GM23338 (cell line): ENCODE data around the gene CHMP4B. TPM values are rescaled to one million over a fixed set of nuclear protein-coding genes. Genes with fewer than 3 reads are reported as not detected.

Source experiments
- ATAC-seq: fragments of 200-7000 bp; cut with Tn5 transposase; 3 replicates; pipeline ENCODE4 v1.9.1; 2020
- DNase-seq: peaks from one replicate; pipeline ENCODE4 v3.0.0-alpha.2; 2015; ENCODE audit warnings: low spot score
- H2AFZ ChIP-seq: fragments of 200-600 bp; sonication (generic); 2 replicates; pipeline ENCODE4 v1.8.0; 2016; ENCODE audit warnings: antibody characterized with exemption, mild to moderate bottlenecking, moderate library complexity
- H3F3A ChIP-seq: fragments of 200-600 bp; sonication (generic); replicated peaks from 2 replicates; pipeline ENCODE4 v1.8.0; 2017; ENCODE audit warnings: antibody characterized with exemption, mixed run types, low read depth
- H3K27ac ChIP-seq: fragments of 200-600 bp; sonication (generic); 2 replicates; pipeline ENCODE4 v1.6.1; 2016; ENCODE audit warnings: low read depth
- H3K27me3 ChIP-seq: fragments of 200-600 bp; sonication (generic); 2 replicates; pipeline ENCODE4 v1.8.0; 2016; ENCODE audit warnings: mild to moderate bottlenecking, mixed run types, moderate library complexity; ENCODE audit not compliant: insufficient read depth
- H3K36me3 ChIP-seq: fragments of 200-600 bp; sonication (generic); 2 replicates; pipeline ENCODE4 v1.8.0; 2016; ENCODE audit warnings: mild to moderate bottlenecking; ENCODE audit not compliant: insufficient read depth
- H3K4me1 ChIP-seq: fragments of 200-600 bp; sonication (generic); 2 replicates; pipeline ENCODE4 v1.8.0; 2016; ENCODE audit warnings: mild to moderate bottlenecking, moderate library complexity; ENCODE audit not compliant: insufficient read depth
- H3K4me2 ChIP-seq: fragments of 200-600 bp; sonication (generic); 2 replicates; pipeline ENCODE4 v1.7.1; 2017; ENCODE audit warnings: mixed run types
- H3K4me3 ChIP-seq: fragments of 200-600 bp; sonication (generic); 2 replicates; pipeline ENCODE4 v1.6.1; 2016; ENCODE audit warnings: mixed run types
- H3K79me2 ChIP-seq: fragments of 200-600 bp; sonication (generic); replicated peaks from 2 replicates; pipeline ENCODE4 v1.8.0; 2017; ENCODE audit warnings: mild to moderate bottlenecking; ENCODE audit not compliant: insufficient read depth
- H3K9me2 ChIP-seq: fragments of 200-600 bp; sonication (generic); 2 replicates; pipeline ENCODE4 v1.8.0; 2017; ENCODE audit not compliant: insufficient read depth
- H4K20me1 ChIP-seq: fragments of 200-600 bp; sonication (generic); replicated peaks from 2 replicates; pipeline ENCODE4 v1.8.0; 2017; ENCODE audit warnings: mild to moderate bottlenecking; ENCODE audit not compliant: insufficient read depth
- H3K27ac Mint-ChIP-seq: 2 replicates; pipeline ENCODE4 v1.8.0; 2020; ENCODE audit warnings: inconsistent platforms, mild to moderate bottlenecking, moderate library complexity, mixed read lengths
- H3K27me3 Mint-ChIP-seq: 3 replicates; pipeline ENCODE4 v1.8.0; 2022; ENCODE audit warnings: low read depth, mild to moderate bottlenecking, moderate library complexity, mixed read lengths, inconsistent platforms; ENCODE audit not compliant: insufficient read depth, poor library complexity
- H3K36me3 Mint-ChIP-seq: 3 replicates; pipeline ENCODE4 v1.8.0; 2021; ENCODE audit warnings: low read depth, mild to moderate bottlenecking, inconsistent platforms, moderate library complexity, mixed read lengths
- H3K4me1 Mint-ChIP-seq: 3 replicates; pipeline ENCODE4 v1.8.0; 2020; ENCODE audit warnings: mild to moderate bottlenecking, inconsistent platforms, mixed read lengths
- H3K4me3 Mint-ChIP-seq: 3 replicates; pipeline ENCODE4 v1.8.0; 2021; ENCODE audit warnings: moderate library complexity, mild to moderate bottlenecking, inconsistent platforms, mixed read lengths
- H3K9me3 Mint-ChIP-seq: 3 replicates; pipeline ENCODE4 v1.8.0; 2020; ENCODE audit warnings: moderate library complexity, mild to moderate bottlenecking, inconsistent platforms, mixed read lengths
- CREB1 ChIP-seq: fragments of 250-450 bp; sonication (Bioruptor Pico); IDR thresholded peaks from 2 replicates; pipeline ENCODE4 v1.5.0; 2020; ENCODE audit warnings: low read depth, mild to moderate bottlenecking, moderate library complexity
- EZH2 ChIP-seq: fragments of 200-600 bp; sonication (generic); IDR thresholded peaks from one replicate; pipeline ENCODE4 v1.8.0; 2017; ENCODE audit warnings: antibody characterized with exemption, mild to moderate bottlenecking, low read depth; ENCODE audit not compliant: unreplicated experiment
- EZH2phosphoT487 ChIP-seq: fragments of 200-600 bp; sonication (generic); IDR thresholded peaks from one replicate; pipeline ENCODE4 v1.8.1; 2018; ENCODE audit warnings: antibody characterized with exemption; ENCODE audit not compliant: unreplicated experiment
- JUNB ChIP-seq: IDR thresholded peaks from one replicate; pipeline ENCODE4 v1.6.1; 2016; ENCODE audit warnings: antibody characterized with exemption; ENCODE audit not compliant: unreplicated experiment
- NANOG ChIP-seq: IDR thresholded peaks from 2 replicates; pipeline ENCODE4 v1.6.1; 2016; ENCODE audit warnings: antibody characterized with exemption, borderline replicate concordance
- POLR2AphosphoS5 ChIP-seq: IDR thresholded peaks from 2 replicates; pipeline ENCODE4 v1.6.1; 2016; ENCODE audit warnings: antibody characterized with exemption, low read depth
- STAT1 ChIP-seq: IDR thresholded peaks from one replicate; pipeline ENCODE4 v1.6.1; 2016; ENCODE audit warnings: antibody characterized with exemption; ENCODE audit not compliant: unreplicated experiment
- ZNF114 ChIP-seq: fragments of 250-450 bp; sonication (Bioruptor Pico); IDR thresholded peaks from 2 replicates; pipeline ENCODE4 v1.5.0; 2020; ENCODE audit warnings: mild to moderate bottlenecking, moderate library complexity
- ZNF331 ChIP-seq: fragments of 250-450 bp; sonication (Bioruptor Pico); IDR thresholded peaks from 2 replicates; pipeline ENCODE4 v1.5.0; 2020; ENCODE audit warnings: low read depth, mild to moderate bottlenecking, moderate library complexity
- polyA plus RNA-seq: library from polyadenylated mRNA; unstranded; fragments of >200 nt; fragmentation: Nextera tagmentation; extraction: Ambion mirVana; gene quantifications from 2 replicates; pipeline ENCODE4 v1.2.1, GENCODE V29; 2016
- total RNA-seq: library from RNA; depleted of rRNA; stranded (reverse); fragments of >200 nt; shearing (Covaris generic); gene quantifications from 2 replicates; pipeline ENCODE4 v1.2.3, GENCODE V29; 2014
- TF ChIP-seq, protein P1 (sequence below): IDR thresholded peaks from one replicate; pipeline ENCODE4 v1.6.1; 2018; ENCODE audit warnings: antibody characterized with exemption; ENCODE audit not compliant: unreplicated experiment
- TF ChIP-seq, protein P2 (sequence below): fragments of 250-450 bp; sonication (Bioruptor Pico); IDR thresholded peaks from 2 replicates; pipeline ENCODE4 v1.5.0; 2020; ENCODE audit warnings: mild to moderate bottlenecking, moderate library complexity
- TF ChIP-seq, protein P3 (sequence below), 2 experiments: fragments of 200-600 bp in 1 of 2; sonication (generic) in 1 of 2; conservative IDR thresholded peaks; 2 replicates each; pipeline versions ENCODE4 v1.5.1 to v1.6.1; 2016 to 2017; ENCODE audit warnings: antibody characterized with exemption in 2 of 2, low read depth in 2 of 2, mild to moderate bottlenecking in 2 of 2, moderate library complexity in 1 of 2
- TF ChIP-seq, protein P4 (sequence below): IDR thresholded peaks from 2 replicates; pipeline ENCODE4 v1.6.1; 2016; ENCODE audit warnings: antibody characterized with exemption

Gene CHMP4B
- total and polyA plus RNA-seq, 2 experiments from 2014 or later, result 14.5 to 49.3 TPM

DNA sequence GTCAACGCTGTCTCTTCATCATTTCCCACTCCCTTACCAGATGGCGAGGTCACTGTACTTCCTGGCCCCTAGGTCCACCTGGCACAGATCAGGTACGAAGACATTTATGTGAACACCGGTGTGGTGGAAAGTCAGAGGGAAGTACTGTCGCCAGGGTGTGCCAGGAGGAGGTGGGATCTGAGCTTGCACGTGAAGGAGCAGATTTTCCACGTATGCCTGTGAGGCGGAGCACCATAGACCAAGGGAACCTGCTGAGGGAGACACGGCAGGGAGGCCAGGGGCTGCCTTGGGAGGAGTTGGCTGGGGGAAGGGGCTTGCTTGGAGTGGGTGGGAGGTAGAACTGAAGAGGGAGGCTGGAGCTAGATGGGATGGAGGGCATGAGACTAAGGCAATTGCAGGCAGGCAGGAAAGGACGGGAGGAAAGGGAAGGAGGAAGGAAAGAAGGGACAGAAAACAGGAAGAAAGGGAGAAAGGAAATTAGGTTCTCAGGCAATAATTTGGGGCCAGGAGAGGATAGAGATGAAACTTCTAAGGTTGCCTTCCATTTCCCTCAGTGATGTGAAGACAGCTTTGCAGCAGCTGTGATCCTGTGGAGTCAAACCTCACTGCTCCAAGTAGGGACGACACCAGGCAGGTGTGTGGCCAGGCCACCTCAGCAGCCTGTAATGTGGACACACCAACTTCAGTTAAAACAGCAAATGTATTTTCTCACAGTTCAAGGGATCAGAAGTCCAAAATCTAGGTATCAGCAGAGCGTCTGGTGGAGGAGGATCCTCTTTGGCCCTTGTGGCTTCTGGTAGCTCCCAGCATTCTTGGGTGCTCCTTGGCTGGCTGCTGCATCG lies 46.8 kb downstream of the CHMP4B start:
- Mint-ChIP-seq H3K27me3 (peaks cover 8% of the 10 kb centered on the region), H3K9me3 (no peaks in the 10 kb centered on the region), H3K36me3 (peaks cover 25% of the 10 kb centered on the region), H3K27ac (no peak overlapping the region), H3K4me1 (peaks cover 7% of the 10 kb centered on the region), H3K4me3 (no peak overlapping the region)
- Histone ChIP-seq H2AFZ (no peak overlapping the region), H3K4me1 (no peaks in the 10 kb centered on the region; the same call in 1 of the 2 replicates), H3K27me3 (no peaks in the 10 kb centered on the region), H3F3A (no peaks in the 10 kb centered on the region), H3K27ac (no peak overlapping the region), H3K4me2 (no peak overlapping the region), H3K36me3 (peaks cover 4% of the 10 kb centered on the region; the same call in 1 of the 2 replicates), H3K9me2 (0 out of 2 replicates have a peak, but pooled peaks cover 3% of the 10 kb centered on the region), H4K20me1 (peaks cover 5% of the 10 kb centered on the region; the same call in 1 of the 2 replicates), H3K4me3 (no peak overlapping the region), H3K79me2 (no peaks in the 10 kb centered on the region)
- ATAC-seq, result no peak
- no peak for DNase-seq
- no peak for TF ChIP-seq POLR2AphosphoS5
- TF ChIP-seq CREB1 (CRISPR knock-in tag), result no peak
- no peak for TF ChIP-seq NANOG
- no peak for TF ChIP-seq ZNF114 (CRISPR knock-in tag)
- no peak for TF ChIP-seq ZNF331
- TF ChIP-seq, protein P1, sequence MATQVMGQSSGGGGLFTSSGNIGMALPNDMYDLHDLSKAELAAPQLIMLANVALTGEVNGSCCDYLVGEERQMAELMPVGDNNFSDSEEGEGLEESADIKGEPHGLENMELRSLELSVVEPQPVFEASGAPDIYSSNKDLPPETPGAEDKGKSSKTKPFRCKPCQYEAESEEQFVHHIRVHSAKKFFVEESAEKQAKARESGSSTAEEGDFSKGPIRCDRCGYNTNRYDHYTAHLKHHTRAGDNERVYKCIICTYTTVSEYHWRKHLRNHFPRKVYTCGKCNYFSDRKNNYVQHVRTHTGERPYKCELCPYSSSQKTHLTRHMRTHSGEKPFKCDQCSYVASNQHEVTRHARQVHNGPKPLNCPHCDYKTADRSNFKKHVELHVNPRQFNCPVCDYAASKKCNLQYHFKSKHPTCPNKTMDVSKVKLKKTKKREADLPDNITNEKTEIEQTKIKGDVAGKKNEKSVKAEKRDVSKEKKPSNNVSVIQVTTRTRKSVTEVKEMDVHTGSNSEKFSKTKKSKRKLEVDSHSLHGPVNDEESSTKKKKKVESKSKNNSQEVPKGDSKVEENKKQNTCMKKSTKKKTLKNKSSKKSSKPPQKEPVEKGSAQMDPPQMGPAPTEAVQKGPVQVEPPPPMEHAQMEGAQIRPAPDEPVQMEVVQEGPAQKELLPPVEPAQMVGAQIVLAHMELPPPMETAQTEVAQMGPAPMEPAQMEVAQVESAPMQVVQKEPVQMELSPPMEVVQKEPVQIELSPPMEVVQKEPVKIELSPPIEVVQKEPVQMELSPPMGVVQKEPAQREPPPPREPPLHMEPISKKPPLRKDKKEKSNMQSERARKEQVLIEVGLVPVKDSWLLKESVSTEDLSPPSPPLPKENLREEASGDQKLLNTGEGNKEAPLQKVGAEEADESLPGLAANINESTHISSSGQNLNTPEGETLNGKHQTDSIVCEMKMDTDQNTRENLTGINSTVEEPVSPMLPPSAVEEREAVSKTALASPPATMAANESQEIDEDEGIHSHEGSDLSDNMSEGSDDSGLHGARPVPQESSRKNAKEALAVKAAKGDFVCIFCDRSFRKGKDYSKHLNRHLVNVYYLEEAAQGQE, result no peak
- TF ChIP-seq STAT1, result no peak
- TF ChIP-seq, protein P2, sequence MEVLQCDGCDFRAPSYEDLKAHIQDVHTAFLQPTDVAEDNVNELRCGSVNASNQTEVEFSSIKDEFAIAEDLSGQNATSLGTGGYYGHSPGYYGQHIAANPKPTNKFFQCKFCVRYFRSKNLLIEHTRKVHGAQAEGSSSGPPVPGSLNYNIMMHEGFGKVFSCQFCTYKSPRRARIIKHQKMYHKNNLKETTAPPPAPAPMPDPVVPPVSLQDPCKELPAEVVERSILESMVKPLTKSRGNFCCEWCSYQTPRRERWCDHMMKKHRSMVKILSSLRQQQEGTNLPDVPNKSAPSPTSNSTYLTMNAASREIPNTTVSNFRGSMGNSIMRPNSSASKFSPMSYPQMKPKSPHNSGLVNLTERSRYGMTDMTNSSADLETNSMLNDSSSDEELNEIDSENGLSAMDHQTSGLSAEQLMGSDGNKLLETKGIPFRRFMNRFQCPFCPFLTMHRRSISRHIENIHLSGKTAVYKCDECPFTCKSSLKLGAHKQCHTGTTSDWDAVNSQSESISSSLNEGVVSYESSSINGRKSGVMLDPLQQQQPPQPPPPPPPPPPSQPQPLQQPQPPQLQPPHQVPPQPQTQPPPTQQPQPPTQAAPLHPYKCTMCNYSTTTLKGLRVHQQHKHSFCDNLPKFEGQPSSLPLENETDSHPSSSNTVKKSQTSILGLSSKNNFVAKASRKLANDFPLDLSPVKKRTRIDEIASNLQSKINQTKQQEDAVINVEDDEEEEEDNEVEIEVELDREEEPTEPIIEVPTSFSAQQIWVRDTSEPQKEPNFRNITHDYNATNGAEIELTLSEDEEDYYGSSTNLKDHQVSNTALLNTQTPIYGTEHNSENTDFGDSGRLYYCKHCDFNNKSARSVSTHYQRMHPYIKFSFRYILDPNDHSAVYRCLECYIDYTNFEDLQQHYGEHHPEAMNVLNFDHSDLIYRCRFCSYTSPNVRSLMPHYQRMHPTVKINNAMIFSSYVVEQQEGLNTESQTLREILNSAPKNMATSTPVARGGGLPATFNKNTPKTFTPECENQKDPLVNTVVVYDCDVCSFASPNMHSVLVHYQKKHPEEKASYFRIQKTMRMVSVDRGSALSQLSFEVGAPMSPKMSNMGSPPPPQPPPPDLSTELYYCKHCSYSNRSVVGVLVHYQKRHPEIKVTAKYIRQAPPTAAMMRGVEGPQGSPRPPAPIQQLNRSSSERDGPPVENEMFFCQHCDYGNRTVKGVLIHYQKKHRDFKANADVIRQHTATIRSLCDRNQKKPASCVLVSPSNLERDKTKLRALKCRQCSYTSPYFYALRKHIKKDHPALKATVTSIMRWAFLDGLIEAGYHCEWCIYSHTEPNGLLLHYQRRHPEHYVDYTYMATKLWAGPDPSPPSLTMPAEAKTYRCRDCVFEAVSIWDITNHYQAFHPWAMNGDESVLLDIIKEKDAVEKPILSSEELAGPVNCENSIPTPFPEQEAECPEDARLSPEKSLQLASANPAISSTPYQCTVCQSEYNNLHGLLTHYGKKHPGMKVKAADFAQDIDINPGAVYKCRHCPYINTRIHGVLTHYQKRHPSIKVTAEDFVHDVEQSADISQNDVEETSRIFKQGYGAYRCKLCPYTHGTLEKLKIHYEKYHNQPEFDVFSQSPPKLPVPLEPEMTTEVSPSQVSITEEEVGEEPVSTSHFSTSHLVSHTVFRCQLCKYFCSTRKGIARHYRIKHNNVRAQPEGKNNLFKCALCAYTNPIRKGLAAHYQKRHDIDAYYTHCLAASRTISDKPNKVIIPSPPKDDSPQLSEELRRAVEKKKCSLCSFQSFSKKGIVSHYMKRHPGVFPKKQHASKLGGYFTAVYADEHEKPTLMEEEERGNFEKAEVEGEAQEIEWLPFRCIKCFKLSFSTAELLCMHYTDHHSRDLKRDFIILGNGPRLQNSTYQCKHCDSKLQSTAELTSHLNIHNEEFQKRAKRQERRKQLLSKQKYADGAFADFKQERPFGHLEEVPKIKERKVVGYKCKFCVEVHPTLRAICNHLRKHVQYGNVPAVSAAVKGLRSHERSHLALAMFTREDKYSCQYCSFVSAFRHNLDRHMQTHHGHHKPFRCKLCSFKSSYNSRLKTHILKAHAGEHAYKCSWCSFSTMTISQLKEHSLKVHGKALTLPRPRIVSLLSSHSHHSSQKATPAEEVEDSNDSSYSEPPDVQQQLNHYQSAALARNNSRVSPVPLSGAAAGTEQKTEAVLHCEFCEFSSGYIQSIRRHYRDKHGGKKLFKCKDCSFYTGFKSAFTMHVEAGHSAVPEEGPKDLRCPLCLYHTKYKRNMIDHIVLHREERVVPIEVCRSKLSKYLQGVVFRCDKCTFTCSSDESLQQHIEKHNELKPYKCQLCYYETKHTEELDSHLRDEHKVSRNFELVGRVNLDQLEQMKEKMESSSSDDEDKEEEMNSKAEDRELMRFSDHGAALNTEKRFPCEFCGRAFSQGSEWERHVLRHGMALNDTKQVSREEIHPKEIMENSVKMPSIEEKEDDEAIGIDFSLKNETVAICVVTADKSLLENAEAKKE, result no peak
- TF ChIP-seq EZH2, result no peak
- no peak for TF ChIP-seq JUNB
- no peak for TF ChIP-seq EZH2phosphoT487
- TF ChIP-seq, protein P3, sequence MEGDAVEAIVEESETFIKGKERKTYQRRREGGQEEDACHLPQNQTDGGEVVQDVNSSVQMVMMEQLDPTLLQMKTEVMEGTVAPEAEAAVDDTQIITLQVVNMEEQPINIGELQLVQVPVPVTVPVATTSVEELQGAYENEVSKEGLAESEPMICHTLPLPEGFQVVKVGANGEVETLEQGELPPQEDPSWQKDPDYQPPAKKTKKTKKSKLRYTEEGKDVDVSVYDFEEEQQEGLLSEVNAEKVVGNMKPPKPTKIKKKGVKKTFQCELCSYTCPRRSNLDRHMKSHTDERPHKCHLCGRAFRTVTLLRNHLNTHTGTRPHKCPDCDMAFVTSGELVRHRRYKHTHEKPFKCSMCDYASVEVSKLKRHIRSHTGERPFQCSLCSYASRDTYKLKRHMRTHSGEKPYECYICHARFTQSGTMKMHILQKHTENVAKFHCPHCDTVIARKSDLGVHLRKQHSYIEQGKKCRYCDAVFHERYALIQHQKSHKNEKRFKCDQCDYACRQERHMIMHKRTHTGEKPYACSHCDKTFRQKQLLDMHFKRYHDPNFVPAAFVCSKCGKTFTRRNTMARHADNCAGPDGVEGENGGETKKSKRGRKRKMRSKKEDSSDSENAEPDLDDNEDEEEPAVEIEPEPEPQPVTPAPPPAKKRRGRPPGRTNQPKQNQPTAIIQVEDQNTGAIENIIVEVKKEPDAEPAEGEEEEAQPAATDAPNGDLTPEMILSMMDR (conservative IDR thresholded peaks at IDR 0.05; ENCODE audit: low read depth in 2 of 2), result no peak
- TF ChIP-seq, protein P4, sequence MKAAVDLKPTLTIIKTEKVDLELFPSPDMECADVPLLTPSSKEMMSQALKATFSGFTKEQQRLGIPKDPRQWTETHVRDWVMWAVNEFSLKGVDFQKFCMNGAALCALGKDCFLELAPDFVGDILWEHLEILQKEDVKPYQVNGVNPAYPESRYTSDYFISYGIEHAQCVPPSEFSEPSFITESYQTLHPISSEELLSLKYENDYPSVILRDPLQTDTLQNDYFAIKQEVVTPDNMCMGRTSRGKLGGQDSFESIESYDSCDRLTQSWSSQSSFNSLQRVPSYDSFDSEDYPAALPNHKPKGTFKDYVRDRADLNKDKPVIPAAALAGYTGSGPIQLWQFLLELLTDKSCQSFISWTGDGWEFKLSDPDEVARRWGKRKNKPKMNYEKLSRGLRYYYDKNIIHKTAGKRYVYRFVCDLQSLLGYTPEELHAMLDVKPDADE, result no peak
